MV-4-11 (cell line): ENCODE data around the gene MAP3K3.
A peak's percentile ranks its signal among the peaks of the same experiment; 100 is the strongest.

Experiments used
- DNase-seq: peaks from one replicate; lab custom pipeline; 2025; lab: John Stamatoyannopoulos, UW

MAP3K3 gene

DNA sequence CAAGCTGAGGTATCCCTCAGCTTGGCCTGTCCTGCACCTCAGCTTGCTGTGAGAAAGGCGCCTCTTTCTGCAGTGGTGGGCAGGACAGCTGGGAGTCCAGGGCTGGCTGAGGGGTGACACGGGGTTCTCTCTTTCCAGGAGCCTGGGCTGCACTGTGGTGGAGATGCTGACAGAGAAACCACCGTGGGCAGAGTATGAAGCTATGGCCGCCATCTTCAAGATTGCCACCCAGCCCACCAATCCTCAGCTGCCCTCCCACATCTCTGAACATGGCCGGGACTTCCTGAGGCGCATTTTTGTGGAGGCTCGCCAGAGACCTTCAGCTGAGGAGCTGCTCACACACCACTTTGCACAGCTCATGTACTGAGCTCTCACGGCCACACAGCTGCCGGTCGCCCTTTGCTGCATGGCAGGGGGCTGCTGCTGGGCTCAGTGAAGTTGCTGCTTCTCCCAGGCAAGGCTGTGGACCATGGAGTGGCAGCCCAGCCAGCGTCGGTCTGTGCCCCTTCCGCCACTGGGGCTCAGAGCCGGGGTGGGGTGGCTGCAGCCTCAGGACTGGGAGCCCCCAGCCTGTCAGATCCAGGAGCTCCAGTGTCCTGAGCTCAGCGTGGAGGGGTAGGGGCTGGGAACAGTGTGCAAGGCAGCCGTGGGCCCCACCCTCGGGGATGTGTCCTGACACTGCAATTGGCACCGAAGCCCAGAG, 71.3 kb downstream of the MAP3K3 start:
- no peak for DNase-seq

DNA sequence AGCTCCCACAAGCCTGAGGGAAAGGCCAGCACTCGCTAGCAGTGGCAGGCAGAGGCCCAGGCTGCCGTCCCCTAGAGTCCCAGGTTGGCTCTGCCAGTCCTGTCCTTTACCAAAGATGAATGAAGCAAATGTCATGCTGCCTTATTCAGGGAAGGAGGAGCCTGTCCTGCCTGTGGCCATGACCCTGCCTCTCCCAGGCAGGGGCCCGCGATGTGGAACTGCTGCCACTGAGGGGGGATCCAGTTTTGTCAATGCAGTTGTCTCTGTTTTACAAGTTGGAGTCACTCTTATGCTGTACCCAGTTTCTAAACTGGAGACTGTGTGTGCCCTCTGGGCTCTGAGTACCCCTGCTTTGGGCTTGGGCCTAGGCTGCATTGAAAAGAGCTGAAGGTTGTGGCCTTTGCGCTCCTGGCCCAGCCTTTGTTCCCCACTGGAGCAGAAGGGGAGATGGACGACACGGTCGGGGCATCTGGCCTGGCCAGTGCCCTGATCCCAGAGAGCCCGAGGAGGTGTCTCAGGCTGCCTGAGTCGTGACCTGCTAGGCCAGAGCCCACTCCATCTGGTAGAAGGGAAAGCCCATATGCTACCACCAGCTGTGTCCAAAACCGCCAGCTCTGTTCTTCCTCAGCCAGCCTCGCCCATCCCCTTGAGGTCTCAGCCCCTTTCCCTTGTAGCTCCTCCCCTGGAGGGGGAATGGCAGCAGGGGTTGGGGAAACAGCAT, 72.2 kb downstream of the MAP3K3 start:
- peak; percentile 17 for DNase-seq

DNA sequence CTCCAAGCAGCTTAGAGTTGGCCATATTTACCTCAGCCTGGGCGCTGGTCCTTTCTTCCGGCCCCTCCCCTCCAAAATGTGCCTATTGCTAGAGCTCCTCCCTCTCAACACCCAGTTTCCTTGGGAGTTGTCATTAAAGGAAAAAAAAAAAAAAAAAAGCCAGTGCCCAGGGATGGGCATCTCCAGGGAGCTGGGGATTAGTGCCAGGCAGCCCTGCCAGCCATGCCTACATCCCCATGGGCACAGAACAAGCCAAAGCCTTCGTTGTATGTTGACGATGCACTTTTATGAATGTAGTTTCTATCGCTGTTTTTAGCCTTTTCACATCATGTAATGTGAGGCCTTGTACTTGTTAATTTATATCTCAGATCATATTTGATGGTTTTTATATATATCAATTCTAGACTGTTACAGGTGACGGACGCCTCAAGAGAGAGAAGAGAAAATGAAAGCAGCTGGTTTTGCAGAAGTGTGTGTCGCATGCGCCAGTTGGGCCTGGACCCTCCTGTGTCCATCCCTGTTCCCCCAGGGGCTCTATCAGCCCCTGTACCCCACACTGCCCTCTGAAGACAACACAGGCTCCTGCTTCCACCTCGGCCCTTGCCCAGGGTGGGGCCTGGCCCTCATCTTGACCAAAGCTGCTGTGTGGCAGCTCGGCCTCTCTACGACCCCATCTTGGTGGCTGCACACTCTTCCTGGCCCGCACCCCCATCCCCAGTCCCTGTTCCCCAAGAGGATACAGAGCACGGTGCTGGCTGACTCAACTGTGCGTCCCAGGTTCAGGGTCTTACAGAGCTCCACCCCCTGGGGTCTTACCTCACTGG, 72.9 kb downstream of the MAP3K3 start:
- DNase-seq, result peak; percentile 15

DNA sequence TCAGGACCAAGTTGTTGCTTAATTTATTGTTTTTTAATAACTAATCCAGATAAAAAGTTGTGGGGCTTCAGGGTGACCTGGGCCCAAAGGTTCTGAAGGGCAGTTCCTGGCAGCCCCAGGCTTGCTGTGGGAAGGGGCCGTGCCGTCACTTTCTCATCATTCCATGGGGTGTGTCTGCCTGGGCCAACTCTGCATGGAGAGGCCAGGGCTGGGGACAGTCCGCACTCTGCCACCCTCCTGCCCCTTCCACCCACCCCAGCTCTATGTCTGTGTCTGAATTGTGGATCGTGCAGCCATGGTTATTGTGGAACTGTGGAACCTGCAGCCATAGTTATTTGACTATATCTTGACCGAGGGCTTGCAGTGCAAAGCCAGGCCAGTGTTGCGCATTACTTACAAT, 73.7 kb downstream of the MAP3K3 start:
- no peak for DNase-seq

DNA sequence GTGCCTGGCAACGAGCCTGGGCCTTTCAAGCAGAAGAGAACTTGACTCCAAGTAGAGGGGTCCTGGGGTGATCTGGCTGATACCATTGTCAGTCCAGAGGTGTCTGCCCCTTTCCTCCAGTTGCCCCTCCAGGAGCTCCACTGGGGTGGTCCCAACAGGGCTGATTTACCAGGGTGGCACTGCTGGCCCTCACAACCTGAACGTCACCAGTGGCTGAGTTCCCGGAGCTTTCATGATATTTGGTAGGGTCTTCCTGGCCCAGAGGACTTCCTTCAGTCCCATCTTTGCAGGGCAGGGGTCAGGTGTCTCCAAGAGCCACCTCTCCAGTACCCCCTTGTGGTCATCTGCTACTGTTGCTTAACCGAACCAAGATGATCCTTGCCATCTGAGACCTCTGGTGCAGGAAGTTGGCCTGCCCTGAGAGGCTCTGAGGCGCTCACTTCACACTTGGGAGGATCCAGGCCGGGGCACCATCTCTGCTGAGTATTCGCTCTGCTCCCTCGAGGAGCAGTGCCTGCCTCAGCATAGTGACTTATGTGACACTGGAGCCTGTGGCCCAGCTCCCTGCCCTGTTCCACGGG, 74.3 kb downstream of the MAP3K3 start:
- DNase-seq, result peak; percentile 72

DNA sequence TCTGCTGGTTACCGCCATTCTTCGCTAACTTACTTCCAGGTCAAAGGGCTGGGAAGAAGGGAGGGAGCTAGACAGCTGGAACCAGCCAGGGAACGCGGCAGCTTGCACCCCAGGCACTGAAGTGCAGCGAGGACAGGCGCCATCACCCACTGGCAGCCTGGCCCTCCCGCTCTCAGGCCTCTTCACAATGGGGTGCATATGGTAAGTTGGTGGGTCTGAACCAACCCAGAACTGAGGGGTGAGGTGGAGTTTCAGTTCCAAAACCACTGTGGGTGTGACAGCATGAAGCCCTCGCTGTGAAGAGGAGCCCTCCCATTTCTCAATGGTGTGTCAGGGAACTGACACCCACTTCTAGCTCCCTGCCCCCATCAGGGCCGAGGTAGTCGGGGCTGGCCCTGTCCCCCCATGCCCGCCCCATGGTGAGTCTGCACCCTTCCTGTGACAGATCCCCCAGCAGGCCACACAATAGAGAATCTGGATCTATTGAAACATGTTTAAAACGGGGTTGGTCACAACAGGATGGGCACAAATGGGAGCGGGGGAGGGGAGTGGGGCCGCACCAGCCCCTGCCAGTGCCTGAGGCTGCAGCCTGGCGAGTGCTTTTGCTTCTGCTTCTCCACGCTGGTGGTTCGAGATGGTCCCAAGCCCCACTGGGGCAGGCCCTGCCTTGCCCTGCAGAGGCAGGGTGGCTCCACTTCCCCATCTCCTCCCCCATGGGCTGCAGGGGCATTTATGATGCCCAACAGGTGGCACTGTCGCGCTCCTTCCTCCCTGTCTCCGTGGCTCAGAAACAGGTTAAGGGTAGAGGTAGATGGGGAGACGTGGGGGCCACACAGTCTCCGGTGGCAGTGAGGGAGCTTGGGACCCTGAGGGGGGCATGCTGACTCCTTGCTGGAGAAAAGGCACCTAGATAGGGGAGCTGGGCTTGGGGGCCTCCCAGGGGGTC, 75.4 kb downstream of the MAP3K3 start:
- peak; percentile 88 for DNase-seq

DNA sequence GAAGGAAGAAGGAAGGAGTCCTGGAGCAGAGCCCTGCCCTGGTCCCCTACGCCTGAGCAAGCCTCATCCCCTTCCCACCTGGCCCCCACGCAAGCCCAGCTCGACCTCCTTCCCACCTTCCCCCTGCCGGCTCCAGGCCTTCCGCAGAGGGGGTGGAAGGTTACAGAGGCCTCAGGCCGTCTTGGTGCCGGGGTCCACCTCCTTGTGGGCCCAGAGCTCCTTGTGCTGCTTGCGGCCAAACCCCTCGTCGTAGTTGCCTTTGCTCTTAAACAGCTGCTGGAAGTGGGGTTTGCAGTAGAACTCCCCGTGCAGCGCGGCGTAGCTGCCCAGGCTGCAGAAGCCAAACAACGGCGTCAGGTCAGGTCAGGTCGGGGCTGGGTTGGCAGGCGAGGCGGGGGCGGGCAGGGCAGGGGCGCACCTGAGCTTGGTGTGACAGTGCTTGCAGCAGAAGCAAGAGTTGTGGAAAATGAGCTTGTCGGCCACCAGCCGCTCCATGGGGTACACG, 76.2 kb downstream of the MAP3K3 start:
- DNase-seq, result no peak

DNA sequence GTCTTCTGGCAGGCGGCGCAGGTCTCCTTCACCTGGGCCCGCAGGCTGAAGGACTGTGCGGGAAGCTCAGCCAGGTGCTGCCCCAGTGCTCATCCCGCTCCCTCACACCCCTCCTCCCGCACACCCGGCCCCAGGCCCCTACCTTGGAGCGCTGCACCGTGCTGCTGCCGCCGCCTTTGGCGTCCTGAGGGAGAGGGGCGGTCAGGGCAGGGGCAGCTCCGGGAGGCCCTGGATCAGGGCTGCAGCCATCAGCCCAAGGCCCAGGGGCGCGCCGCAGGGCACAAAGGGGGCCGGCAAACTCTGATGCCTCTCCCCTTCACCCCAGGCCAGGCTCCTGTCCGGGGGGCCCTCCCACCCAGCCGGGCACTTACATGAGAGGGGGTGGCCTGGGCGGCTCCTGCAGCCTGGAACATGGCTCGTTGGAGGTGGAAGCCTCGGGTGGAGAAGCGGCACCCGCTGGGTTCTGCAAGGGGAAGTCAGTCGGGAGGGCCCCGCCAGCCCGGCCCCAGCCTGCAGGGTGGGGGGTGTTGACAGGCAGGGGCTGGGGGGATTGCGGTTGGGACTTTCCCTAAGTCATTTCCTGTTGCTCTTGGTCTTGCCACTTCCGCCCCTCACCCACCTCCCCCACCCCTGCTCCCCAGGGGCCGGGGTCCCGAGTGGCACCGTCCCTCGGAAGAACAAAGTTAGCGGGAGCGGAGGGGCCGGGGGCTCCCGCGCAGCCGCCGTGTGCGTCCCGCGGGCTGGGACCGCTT, 76.8 kb downstream of the MAP3K3 start:
- peak; percentile 80 for DNase-seq

DNA sequence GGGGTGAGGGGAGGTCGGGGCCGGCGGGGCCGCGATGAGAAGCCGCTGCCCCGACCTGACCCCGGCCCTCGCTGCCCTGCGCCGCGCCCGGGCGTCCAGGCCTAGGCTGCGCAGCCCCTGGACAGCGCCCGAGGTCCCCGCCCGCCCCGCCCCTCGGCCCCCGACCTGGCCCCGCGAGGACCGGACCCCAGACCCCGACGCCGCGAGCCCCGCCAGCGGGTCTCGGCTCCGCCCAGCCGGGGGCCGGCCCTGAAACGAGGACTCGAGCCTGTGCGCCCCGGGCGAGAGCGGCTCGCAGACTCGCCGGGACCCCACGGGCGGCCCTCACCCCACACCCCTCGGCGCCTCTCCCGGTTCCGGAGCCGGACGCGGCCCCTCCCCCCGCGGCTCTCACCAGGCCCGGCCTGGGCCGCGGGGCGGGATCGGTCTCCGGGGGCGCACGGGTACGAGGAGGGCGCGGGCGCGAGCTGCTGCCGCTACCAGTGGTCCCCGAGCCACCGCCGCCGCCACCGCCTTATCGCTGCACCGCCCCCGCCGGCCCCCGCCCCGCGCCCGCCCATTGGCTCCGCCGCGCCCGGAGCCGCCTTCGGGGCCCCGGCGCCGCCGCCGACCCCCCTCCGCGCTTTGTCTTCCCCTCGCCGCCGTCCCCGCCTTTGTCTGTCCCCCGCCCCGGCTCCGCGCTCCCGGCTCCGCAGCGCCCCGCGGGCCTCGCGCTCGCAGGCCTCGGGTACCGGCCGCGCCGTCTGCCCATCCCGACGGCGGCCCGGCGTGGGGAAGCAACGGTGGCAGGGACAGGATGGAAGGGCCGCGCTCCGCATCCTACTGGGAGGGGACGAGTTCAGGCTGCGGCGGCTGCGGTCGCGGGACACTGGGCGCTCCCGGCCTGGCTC, 77.7 kb downstream of the MAP3K3 start, which contains the start of gene LIMD2:
TSS of gene LIMD2 (minus strand) at position 488 of the 890 bp plus-strand sequence. CDS start 827 bp downstream, outside the sequence.
- DNase-seq, result peak; percentile 31

DNA sequence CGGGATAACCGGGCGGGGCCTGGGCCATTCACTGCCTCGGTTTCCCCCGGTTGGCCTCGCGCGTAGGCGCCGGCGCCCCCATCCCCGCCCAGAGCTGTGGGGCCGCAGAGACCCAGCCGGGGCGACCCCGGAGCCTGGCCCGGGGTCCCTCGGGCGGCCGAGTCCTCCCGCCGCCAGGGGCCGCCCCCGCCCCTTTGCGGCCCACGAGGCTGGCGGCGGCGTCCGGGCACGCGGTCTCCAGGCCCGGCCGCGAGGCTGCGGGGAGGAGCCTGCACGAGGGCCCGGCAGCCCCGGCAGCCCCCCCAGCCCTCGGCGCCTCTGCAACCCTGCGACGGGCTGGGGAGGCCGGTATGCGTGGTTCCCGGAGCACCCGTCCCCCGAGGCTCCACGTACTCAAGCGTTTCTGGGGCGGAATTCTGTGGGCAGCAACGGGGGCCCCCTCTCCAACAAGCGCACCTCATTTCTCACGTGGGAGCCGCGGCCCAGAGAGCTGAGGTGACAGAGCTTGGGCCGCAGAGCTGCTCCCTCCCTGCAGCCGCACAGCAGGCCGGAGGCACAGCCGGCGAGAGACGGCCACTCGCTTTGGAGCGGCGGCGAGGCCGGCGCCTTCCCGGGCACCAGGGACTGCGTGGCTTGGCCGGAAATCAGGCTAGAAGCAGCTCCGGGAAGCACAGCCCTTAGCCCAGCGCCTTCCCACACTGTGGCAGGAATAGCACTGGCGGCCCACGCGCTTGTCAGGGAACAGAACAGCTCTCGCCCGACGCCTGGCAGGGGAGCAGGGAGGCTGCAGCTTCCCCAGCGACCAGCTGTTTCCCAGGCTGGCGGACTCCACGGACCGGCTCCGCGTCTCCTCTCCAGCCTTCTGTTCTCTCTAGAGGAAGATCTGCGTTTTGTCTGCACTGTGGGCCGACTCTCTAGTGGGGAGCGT, 78.6 kb downstream of the MAP3K3 start:
- peak; percentile 35 for DNase-seq

DNA sequence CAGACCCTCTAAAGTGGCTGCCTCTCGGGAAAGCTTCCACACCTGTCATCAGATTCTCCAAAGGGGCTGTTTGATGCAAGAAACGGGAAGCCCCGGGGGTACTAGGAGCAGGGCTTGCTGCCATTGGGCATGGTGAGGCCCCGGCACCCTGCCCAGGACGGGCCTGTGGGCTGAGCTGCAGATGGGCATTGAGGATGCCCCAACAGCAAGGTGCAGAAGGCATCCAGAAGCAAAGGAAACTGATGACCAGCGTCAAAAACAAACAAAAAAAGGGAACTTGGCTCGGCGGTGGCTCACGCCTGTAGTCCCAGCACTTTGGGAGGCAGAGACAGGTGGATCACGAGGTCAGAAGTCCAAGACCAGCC, 79.2 kb downstream of the MAP3K3 start:
- DNase-seq, result peak; percentile 50

DNA sequence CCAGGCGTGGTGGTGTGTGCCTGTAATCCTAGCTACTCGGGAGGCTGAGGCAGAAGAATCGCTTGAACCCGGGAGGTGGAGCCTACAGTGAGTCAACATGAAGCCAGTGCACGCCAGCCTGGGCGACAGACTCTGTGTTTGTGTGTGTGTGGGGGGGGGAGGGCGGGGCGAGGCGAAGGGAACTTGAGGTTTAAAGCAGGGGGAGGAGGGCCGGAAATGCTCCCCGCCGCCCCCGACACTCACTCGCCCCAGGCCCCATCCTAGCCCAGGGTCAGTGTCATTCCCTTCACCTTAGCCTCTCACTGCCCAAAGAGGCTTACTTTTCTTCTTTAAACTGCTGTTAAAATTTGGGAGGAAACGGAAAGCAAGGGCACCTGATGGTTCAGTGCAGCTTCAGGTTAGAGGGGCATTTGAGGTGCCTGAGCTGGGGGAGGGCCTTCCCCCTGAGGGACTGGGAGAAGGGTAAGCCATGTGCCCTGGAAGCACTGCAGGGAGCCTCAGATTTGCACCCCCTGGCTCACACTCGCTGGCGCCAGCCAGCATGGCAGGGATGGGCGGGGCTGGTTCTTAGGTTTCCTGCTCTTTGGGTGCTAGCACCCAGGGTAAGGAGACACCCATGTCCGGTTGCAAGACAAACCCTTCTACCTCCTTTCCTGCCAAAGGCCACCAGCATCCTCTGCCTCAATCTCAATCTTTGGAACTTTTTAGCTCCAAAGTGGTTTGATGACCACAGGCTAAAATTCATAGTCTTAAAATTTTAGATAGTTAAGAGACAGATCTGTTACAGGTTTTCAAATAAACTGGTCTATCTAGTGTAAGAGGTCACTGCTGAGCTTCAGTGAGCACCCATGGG, 79.9 kb downstream of the MAP3K3 start:
- DNase-seq, result peak; percentile 68

DNA sequence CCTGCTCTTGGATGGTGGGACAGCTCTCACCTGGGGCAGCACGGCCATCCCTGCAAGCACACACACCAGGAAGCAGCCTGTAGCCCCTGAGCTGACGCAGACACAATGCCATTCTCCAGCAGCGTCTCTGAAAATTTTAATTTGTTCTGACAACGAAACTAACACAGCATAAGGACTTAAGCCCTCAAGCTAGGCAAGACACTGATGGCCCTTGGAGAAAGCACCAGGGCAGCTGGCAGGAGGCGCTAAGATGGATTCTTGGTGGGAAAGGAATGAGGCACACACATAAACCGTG, 80.5 kb downstream of the MAP3K3 start:
- DNase-seq, result no peak

DNA sequence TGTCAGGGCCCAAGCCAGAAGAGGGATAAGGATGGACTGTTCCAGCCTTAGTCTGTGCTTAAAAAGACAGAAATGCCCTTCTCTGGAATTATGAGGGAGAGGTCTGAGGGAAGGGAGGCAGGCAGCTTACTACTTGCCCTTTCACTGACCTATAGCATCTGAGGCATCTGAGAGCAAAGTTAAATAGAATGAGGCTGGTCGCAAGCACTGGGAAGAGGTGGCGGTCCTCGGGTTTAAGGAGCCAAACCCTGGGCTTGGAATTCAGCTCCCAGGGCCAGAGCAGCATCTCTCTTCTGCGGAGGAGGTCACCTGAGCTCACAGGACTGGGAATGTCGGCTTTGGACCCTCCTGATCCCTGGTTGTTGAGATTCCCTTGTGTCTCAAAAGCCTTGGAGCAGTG, 80.8 kb downstream of the MAP3K3 start:
- DNase-seq, result no peak

DNA sequence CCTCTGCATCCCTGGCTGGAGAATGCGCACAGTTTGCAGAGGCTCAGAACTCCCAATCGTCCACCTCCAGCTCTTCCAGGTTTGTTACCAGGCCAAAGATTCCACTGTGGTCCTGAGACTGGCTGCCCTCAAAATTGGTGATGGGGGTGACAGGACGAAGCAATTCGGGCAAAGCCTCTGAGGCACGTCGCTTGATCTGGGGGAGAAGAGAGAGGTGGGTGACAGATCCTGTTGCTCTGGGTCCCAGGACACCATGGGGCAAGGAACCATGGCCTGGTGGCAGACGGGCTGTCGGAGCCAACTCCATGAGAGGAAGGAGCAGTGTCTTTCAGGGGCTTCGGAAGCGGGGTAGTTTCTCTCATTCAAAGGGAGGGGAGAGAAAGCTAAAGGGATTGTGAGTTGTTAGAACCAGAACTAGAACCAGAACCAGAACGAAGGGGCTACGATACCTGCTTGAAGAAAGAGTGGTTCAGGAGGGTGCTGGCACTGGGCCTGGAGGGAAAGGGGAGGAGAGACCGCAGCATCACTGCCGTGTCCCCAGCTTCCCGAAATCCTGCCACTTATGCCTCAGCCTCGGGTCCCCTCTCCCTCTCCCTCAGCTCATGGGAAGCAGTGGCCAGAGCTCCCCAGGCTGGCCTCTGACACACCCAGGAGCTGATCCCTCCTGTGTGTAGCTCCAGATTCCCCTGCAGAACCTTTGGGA, 81.5 kb downstream of the MAP3K3 start:
- DNase-seq, result no peak

DNA sequence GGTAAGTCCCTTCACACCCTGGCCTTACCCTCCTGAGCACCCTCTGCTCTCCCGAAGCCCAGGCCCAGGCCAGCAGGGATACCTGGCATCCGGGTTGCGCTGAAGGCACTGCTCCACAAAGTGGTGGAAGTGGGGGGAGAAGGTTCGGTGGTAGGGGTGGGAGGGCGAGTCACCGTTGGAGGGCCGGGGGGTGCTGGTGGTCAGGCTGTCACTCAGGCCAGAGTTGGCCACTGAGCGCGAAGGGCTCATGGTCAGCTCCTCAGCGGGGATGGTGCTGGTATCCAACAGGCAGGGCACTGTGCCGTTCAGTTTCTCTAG, 82.0 kb downstream of the MAP3K3 start:
- no peak for DNase-seq

DNA sequence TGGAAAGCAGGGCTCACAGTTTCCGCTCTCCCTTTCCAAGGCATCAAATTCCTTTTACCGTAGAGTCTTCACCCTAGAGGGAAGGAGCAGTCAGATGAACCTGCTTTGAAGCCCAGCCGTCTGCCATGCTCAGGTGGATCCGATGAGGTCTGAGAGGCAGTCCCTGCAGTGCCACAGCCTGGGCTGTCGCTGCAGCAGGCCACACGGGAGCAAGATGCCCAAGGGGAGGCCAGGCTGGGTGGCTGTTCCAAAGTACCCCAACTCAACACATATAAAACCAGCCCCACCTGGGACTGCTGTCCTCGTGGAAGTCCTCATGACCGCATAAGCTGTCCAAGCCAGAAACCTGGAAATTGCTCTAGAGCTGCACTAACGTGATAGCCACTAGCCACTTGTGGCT, 82.6 kb downstream of the MAP3K3 start:
- no peak for DNase-seq
